HEK293 (cell line): Measurements from ENCODE around the gene HLA-DPA1.

Experiments used
- KLF9 ChIP-seq: fragments of 450-650 bp; formaldehyde crosslinking; IDR thresholded peaks from 2 replicates; pipeline ENCODE4 v1.5.1; 2016; ENCODE audit warnings: missing biosample characterization, missing genetic modification characterization, low read depth
- MYNN ChIP-seq: fragments of 450-650 bp; formaldehyde crosslinking; IDR thresholded peaks from 2 replicates; pipeline ENCODE4 v1.5.1; 2016; ENCODE audit warnings: missing biosample characterization, missing genetic modification characterization, borderline replicate concordance
- PRDM10 ChIP-seq: fragments of 450-650 bp; formaldehyde crosslinking; IDR thresholded peaks from 2 replicates; pipeline ENCODE4 v1.5.1; 2016; ENCODE audit warnings: missing biosample characterization, missing genetic modification characterization
- TCF7L2 ChIP-seq: IDR thresholded peaks from 2 replicates; pipeline ENCODE4 v1.6.1; 2011; ENCODE audit warnings: low read depth, mild to moderate bottlenecking, inconsistent platforms, low read length, moderate library complexity, borderline replicate concordance
- WT1 ChIP-seq: fragments of 450-650 bp; formaldehyde crosslinking; IDR thresholded peaks from 2 replicates; pipeline ENCODE4 v1.5.1; 2016; ENCODE audit warnings: missing biosample characterization, missing genetic modification characterization
- ZBTB7A ChIP-seq: fragments of 450-650 bp; formaldehyde crosslinking; IDR thresholded peaks from 2 replicates; pipeline ENCODE4 v1.5.1; 2016; ENCODE audit warnings: low read depth, missing biosample characterization, missing genetic modification characterization
- ZNF18 ChIP-seq: fragments of 450-650 bp; formaldehyde crosslinking; IDR thresholded peaks from 2 replicates; pipeline ENCODE4 v1.5.1; 2016; ENCODE audit warnings: missing biosample characterization, missing genetic modification characterization
- ZXDB ChIP-seq: fragments of 450-650 bp; formaldehyde crosslinking; IDR thresholded peaks from 2 replicates; pipeline ENCODE4 v1.5.1; 2016; ENCODE audit warnings: missing biosample characterization, missing genetic modification characterization
- TF ChIP-seq, protein P1 (sequence below): fragments of 450-650 bp; formaldehyde crosslinking; IDR thresholded peaks from 2 replicates; pipeline ENCODE4 v1.5.1; 2016; ENCODE audit warnings: missing biosample characterization, missing genetic modification characterization
- TF ChIP-seq, protein P2 (sequence below): fragments of 450-650 bp; formaldehyde crosslinking; IDR thresholded peaks from 2 replicates; pipeline ENCODE4 v1.5.1; 2016; ENCODE audit warnings: missing biosample characterization, missing genetic modification characterization
- TF ChIP-seq, protein P3 (sequence below): fragments of 450-650 bp; formaldehyde crosslinking; IDR thresholded peaks from 2 replicates; pipeline ENCODE4 v1.5.1; 2016; ENCODE audit warnings: missing biosample characterization, missing genetic modification characterization, low read depth
- TF ChIP-seq, protein P4 (sequence below): fragments of 450-650 bp; formaldehyde crosslinking; IDR thresholded peaks from 2 replicates; pipeline ENCODE4 v1.5.1; 2016; ENCODE audit warnings: missing biosample characterization, missing genetic modification characterization

GRCh38 chr6:33088258-33088930, 14.9 kb upstream of the HLA-DPA1 start:
- TF ChIP-seq, protein P1, sequence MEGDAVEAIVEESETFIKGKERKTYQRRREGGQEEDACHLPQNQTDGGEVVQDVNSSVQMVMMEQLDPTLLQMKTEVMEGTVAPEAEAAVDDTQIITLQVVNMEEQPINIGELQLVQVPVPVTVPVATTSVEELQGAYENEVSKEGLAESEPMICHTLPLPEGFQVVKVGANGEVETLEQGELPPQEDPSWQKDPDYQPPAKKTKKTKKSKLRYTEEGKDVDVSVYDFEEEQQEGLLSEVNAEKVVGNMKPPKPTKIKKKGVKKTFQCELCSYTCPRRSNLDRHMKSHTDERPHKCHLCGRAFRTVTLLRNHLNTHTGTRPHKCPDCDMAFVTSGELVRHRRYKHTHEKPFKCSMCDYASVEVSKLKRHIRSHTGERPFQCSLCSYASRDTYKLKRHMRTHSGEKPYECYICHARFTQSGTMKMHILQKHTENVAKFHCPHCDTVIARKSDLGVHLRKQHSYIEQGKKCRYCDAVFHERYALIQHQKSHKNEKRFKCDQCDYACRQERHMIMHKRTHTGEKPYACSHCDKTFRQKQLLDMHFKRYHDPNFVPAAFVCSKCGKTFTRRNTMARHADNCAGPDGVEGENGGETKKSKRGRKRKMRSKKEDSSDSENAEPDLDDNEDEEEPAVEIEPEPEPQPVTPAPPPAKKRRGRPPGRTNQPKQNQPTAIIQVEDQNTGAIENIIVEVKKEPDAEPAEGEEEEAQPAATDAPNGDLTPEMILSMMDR: no peak
- TF ChIP-seq TCF7L2 (no peak), ZNF18 (tag by site-specific recombination) (no peak), KLF9 (tag by site-specific recombination) (no peak), PRDM10 (tag by site-specific recombination) (no peak), WT1 (tag by site-specific recombination) (no peak), ZXDB (tag by site-specific recombination) (no peak), MYNN (tag by site-specific recombination) (no peak), ZBTB7A (tag by site-specific recombination) (no peak)
- TF ChIP-seq, protein P2, sequence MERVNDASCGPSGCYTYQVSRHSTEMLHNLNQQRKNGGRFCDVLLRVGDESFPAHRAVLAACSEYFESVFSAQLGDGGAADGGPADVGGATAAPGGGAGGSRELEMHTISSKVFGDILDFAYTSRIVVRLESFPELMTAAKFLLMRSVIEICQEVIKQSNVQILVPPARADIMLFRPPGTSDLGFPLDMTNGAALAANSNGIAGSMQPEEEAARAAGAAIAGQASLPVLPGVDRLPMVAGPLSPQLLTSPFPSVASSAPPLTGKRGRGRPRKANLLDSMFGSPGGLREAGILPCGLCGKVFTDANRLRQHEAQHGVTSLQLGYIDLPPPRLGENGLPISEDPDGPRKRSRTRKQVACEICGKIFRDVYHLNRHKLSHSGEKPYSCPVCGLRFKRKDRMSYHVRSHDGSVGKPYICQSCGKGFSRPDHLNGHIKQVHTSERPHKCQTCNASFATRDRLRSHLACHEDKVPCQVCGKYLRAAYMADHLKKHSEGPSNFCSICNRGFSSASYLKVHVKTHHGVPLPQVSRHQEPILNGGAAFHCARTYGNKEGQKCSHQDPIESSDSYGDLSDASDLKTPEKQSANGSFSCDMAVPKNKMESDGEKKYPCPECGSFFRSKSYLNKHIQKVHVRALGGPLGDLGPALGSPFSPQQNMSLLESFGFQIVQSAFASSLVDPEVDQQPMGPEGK (tag by site-specific recombination): no peak
- TF ChIP-seq, protein P3, sequence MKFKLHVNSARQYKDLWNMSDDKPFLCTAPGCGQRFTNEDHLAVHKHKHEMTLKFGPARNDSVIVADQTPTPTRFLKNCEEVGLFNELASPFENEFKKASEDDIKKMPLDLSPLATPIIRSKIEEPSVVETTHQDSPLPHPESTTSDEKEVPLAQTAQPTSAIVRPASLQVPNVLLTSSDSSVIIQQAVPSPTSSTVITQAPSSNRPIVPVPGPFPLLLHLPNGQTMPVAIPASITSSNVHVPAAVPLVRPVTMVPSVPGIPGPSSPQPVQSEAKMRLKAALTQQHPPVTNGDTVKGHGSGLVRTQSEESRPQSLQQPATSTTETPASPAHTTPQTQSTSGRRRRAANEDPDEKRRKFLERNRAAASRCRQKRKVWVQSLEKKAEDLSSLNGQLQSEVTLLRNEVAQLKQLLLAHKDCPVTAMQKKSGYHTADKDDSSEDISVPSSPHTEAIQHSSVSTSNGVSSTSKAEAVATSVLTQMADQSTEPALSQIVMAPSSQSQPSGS: no peak
- TF ChIP-seq, protein P4, sequence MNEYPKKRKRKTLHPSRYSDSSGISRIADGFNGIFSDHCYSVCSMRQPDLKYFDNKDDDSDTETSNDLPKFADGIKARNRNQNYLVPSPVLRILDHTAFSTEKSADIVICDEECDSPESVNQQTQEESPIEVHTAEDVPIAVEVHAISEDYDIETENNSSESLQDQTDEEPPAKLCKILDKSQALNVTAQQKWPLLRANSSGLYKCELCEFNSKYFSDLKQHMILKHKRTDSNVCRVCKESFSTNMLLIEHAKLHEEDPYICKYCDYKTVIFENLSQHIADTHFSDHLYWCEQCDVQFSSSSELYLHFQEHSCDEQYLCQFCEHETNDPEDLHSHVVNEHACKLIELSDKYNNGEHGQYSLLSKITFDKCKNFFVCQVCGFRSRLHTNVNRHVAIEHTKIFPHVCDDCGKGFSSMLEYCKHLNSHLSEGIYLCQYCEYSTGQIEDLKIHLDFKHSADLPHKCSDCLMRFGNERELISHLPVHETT (tag by site-specific recombination): no peak
